Subcutaneous abdominal adipose tissue (tissue), 5 donors: Measurements from ENCODE around the gene PPP2R2D.

Experiments used
- H3K27ac ChIP-seq: one replicate; pipeline ENCODE4 v1.7.0; 2013; ENCODE audit warnings: low read depth, mild to moderate bottlenecking, inconsistent platforms, low read length, moderate library complexity
- H3K27me3 ChIP-seq, 5 donors: one replicate each; pipeline ENCODE4 v1.7.0; 2013; ENCODE audit warnings: low read length in 5 of 5, inconsistent platforms in 1 of 5; ENCODE audit not compliant: control insufficient read depth in 5 of 5, insufficient read depth in 4 of 5
- H3K36me3 ChIP-seq, 5 donors: one replicate each; pipeline ENCODE4 v1.7.0; 2013; ENCODE audit warnings: low read length in 5 of 5; ENCODE audit not compliant: control insufficient read depth in 5 of 5, insufficient read depth in 5 of 5
- H3K4me1 ChIP-seq, 5 donors: one replicate each; pipeline ENCODE4 v1.7.0; 2013; ENCODE audit warnings: low read length in 5 of 5, mild to moderate bottlenecking in 3 of 5, moderate library complexity in 1 of 5; ENCODE audit not compliant: control insufficient read depth in 5 of 5, insufficient read depth in 5 of 5
- H3K4me3 ChIP-seq, 5 donors: one replicate each; pipeline ENCODE4 v1.7.0; 2013; ENCODE audit warnings: low read length in 5 of 5, low read depth in 1 of 5
- H3K9ac ChIP-seq, 5 donors: one replicate each; pipeline ENCODE4 v1.7.0; 2013; ENCODE audit warnings: low read length in 5 of 5, mild to moderate bottlenecking in 4 of 5, moderate library complexity in 3 of 5
- H3K9me3 ChIP-seq, 5 donors: one replicate each; pipeline ENCODE4 v1.7.0; 2013; ENCODE audit warnings: low read length in 5 of 5; ENCODE audit not compliant: control insufficient read depth in 5 of 5
- donor health status: healthy.
- donor health status: healthy.
- donor health status: healthy.
- donor health status: healthy.
- donor health status: healthy.

The PPP2R2D gene

GRCh38 chr10:131857156-131858117 lies 43.4 kb upstream of the PPP2R2D start:
- Histone ChIP-seq H3K4me3 (no peak overlapping the region), H3K36me3 (no peaks in the 10 kb centered on the region)

GRCh38 chr10:131858118-131858515 lies 42.7 kb upstream of the PPP2R2D start:
- Histone ChIP-seq H3K27ac (no peak overlapping the region), H3K36me3 (no peaks in the 10 kb centered on the region), H3K9me3 (no peaks in the 10 kb centered on the region), H3K4me3 (no peak overlapping the region), H3K9ac (no peak overlapping the region), H3K27me3 (peaks cover 13 to 40% (median 27%) of the 10 kb centered on the region in 5 donors), H3K4me1 (no peaks in the 10 kb centered on the region)

More at GRCh38 chr10:131857156-131858117, 43.4 kb upstream of the PPP2R2D start:
- no peaks in the 10 kb centered on the region for H3K9me3 ChIP-seq
- no peak overlapping the region for H3K9ac ChIP-seq
- peaks cover 13 to 37% (median 27%) of the 10 kb centered on the region in 5 donors for H3K27me3 ChIP-seq
- no peak overlapping the region for H3K27ac ChIP-seq
- no peaks in the 10 kb centered on the region for H3K4me1 ChIP-seq

GRCh38 chr10:131858583-131859340 lies 42.0 kb upstream of the PPP2R2D start:
- Histone ChIP-seq H3K36me3 (no peaks in the 10 kb centered on the region), H3K4me3 (no peak overlapping the region), H3K27ac (no peak overlapping the region), H3K9ac (no peak overlapping the region), H3K27me3 (peaks cover 13 to 40% (median 25%) of the 10 kb centered on the region in 5 donors), H3K4me1 (no peaks in the 10 kb centered on the region), H3K9me3 (no peaks in the 10 kb centered on the region)

GRCh38 chr10:131859341-131860020 lies 41.3 kb upstream of the PPP2R2D start:
- H3K9ac ChIP-seq = no peak overlapping the region
- peaks cover 13 to 37% (median 25%) of the 10 kb centered on the region in 5 donors for H3K27me3 ChIP-seq
- no peak overlapping the region for H3K4me3 ChIP-seq
- H3K36me3 ChIP-seq = no peaks in the 10 kb centered on the region
- no peaks in the 10 kb centered on the region for H3K9me3 ChIP-seq
- H3K27ac ChIP-seq = no peak overlapping the region
- no peaks in the 10 kb centered on the region for H3K4me1 ChIP-seq

GRCh38 chr10:131860311-131860710 lies 40.5 kb upstream of the PPP2R2D start:
- Histone ChIP-seq H3K4me3 (no peak overlapping the region), H3K9ac (no peak overlapping the region), H3K36me3 (no peaks in the 10 kb centered on the region), H3K4me1 (no peaks in the 10 kb centered on the region), H3K9me3 (no peaks in the 10 kb centered on the region), H3K27ac (no peak overlapping the region), H3K27me3 (peaks cover 13 to 31% (median 20%) of the 10 kb centered on the region in 5 donors)

- Histone ChIP-seq H3K4me1 (no peaks in the 10 kb centered on the region), H3K9me3 (no peaks in the 10 kb centered on the region), H3K9ac (no peak overlapping the region), H3K27ac (no peak overlapping the region), H3K4me3 (no peak overlapping the region), H3K36me3 (no peaks in the 10 kb centered on the region), H3K27me3 (peaks cover 13 to 25% (median 20%) of the 10 kb centered on the region in 5 donors)
Measured at GRCh38 chr10:131860806-131861440, 39.9 kb upstream of the PPP2R2D start.

GRCh38 chr10:131862548-131862947 lies 38.3 kb upstream of the PPP2R2D start:
- no peaks in the 10 kb centered on the region for H3K9me3 ChIP-seq
- H3K4me1 ChIP-seq = no peaks in the 10 kb centered on the region
- H3K9ac ChIP-seq = no peak overlapping the region
- no peaks in the 10 kb centered on the region for H3K36me3 ChIP-seq
- H3K4me3 ChIP-seq = no peak overlapping the region
- no peak overlapping the region for H3K27ac ChIP-seq
- H3K27me3 ChIP-seq = peaks cover 12 to 15% (median 13%) of the 10 kb centered on the region in 5 donors

- H3K4me1 ChIP-seq = no peaks in the 10 kb centered on the region
- H3K4me3 ChIP-seq = no peak overlapping the region
- peaks cover 4 to 12% (median 8%) of the 10 kb centered on the region in 5 donors for H3K27me3 ChIP-seq
- no peak overlapping the region for H3K9ac ChIP-seq
- no peaks in the 10 kb centered on the region for H3K9me3 ChIP-seq
- no peaks in the 10 kb centered on the region for H3K36me3 ChIP-seq
- H3K27ac ChIP-seq = no peak overlapping the region
Measured at GRCh38 chr10:131865223-131865917, 35.4 kb upstream of the PPP2R2D start.

- peaks cover 0 to 9% (median 5%) of the 10 kb centered on the region in 5 donors for H3K27me3 ChIP-seq
- H3K36me3 ChIP-seq = no peaks in the 10 kb centered on the region
- H3K4me1 ChIP-seq = no peaks in the 10 kb centered on the region
- H3K9me3 ChIP-seq = no peaks in the 10 kb centered on the region
- no peak overlapping the region for H3K9ac ChIP-seq
- no peak overlapping the region for H3K4me3 ChIP-seq
- no peak overlapping the region for H3K27ac ChIP-seq
Measured at GRCh38 chr10:131866673-131867072, 34.1 kb upstream of the PPP2R2D start.
